ENCODE measurements around the gene TMEM106A.
"Not testable (repeated sequence)": the region's sequence is repeated elsewhere in the genome, so short reads cannot be mapped to it uniquely, and the experiment has no call there.

The TMEM106A gene

DNA sequence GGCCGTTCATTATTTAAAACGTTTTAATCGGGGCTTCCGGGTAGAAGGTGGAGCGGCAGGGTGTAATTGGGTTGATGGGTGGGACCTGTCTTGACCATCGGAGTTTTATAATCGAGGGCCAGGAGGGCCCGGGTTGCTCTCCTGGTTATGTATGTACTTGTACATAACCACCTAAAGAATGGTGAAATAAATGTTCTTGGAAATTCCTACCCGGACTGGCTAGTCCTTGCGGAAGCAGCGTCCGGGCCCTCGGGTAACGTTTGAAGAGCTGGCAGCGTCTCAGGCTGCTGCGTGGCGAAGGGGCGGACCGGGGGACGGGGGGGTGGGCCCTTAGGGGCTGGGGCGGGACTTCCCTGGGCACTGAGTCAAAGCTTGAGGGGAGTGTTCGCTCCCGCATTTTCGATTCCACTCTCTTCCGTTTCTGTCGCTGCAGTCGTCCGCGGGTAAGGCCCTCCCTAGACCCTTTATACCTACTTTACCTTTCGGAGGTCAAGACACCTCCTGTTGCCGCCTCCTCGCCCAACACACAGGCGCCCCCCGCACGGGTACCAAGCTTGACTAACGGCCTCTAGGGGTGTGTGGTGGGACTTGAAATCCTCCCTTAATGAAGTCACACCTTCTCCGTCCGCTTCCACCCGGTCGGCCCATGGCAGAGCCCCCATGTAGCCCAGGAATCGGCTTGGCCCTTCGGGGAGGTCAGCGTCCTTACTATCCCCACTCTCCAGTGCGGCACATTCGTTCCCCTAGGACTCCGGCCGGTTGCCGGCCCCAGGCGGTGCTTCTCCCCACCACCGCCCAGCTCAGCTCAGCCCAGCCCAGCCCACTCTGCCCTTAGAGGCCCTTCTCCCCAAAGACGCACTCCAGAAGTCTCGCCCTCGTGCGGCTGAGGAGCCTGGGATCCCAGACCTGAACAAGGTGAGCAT is at the start of gene TMEM106A:
Gene TMEM106A (plus strand): TSS at position 396 of the 923 bp plus-strand sequence. CDS start 1,167 bp downstream, outside the sequence.
- DNase-seq = peak; percentile 63

DNA sequence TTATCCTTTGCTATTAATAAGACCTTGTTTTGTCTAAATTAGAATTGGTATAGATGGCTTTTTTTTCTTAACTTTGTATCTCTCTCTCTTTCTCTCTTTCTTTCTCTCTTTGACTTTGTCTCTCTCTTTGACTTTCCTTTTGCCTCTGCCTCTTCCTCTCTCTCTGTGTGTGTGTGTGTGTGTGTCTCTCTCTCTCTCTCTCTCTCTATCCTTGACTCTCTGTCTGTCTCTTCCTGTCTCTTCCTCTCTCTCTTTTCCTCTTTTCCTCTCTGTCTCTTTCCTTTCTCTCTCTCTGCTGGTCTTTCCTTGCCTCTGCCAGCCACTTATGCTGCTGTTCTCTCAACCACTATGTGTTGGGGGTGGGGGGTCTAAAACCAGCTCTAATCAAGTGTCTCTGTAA is 45.7 kb upstream of the TMEM106A start:
- not testable (repeated sequence) for DNase-seq

- no peak for DNase-seq
Observed at GRCh38 chr17:43169561-43170139, 42.0 kb upstream of the TMEM106A start.

DNA sequence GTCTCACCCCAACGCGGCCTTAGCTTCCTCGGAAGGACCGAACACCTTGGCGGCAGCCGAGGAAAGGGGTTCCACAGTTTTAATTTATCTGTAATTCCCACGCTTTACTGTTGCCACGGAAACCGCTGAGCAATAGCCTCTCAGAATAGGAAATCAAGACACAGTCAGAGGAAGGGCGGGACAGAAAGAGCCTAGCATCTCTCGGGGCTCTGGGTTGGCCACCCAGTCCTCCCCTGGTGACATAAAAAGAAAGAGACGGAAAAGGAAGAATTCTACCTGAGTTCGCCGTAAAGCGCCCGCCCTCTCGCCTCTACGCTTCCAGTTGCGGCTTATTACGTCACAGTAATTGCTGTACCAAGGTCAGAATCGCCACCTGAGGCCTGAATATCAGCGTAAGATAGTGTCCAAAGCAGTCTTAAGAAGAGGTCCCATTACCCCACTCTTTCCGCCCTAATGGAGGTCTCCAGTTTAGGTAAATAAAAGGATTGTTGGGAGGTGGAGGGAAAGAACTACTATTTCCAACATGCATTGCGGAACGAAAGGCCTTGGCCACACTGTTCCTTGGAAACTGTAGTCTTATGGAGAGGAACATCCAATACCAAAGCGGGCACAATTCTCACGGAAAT is 41.4 kb upstream of the TMEM106A start:
- peak; percentile 79 for DNase-seq

GRCh38 chr17:43170766-43171585 is 40.7 kb upstream of the TMEM106A start, which contains the start of gene NBR1:
Gene NBR1, plus strand, starts transcription at chr17:43171214. Its CDS starts 4,586 bp downstream, at chr17:43175800.
- DNase-seq = peak; percentile 94

DNA sequence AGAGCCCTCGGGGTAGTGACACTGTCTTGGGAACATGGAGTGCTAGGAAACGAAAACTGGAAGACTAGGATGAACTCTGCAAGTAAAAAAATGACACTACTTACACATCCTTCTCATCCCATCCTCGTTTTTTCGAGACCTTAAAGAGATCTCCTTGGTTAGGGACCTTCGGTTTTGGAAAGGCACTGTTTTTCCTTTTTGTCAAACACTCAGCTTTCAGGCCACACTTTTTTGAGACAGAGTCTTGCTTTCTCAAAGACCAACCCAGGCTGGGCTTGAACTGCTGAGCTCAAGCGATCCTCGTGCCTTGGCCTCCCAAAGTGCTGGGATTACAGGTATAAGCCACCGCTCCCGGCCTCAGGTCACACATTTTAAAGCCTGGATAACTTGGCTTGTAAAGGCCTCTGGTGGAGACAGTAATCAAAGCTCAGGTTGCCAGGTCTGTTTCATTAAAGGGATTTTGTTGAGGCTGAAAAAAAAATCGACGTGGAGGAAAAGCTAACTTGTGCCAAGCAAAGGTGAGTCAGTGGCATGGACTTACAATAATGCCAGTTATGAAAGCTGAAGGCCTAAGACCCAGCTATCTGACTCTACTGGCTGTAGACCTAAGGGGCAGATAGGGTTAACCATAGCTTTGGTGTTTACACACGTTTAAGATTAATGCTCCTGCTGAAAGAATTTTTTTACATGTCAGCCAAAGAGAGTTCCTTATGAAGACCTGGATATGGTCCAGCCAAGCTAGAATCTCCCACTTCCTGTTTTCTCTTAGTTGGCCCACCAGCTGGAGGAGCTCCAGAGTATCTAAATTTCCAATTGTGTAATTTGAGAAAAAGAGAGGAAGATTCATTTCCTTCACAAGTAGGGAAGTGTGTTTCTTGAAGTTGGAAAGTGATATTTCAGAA is 39.8 kb upstream of the TMEM106A start:
- no peak for DNase-seq

GRCh38 chr17:43175213-43176118 is 36.2 kb upstream of the TMEM106A start:
- no peak for DNase-seq

- DNase-seq = no peak
Observed at GRCh38 chr17:43176119-43176570, 35.5 kb upstream of the TMEM106A start.

DNA sequence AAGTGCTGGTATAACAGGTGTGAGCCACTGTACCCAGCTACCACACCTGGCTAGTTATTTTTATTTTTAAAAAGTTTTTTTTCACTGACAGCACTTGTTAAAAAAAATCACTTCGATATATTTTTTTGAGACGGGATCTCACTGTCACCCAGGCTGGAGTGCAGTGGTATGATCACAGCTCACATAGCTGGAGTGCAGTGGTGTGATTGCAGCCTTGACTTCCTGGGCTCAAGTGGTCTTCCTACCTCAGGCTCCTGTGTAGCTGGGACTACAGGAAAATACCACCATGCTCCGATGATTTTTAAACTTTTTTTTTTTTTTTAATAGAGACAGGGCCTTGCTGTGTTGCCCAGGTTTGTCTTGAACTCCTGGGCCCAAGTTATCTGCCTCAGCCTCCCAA is 27.8 kb upstream of the TMEM106A start:
- DNase-seq = no peak

GRCh38 chr17:43186656-43187055 is 25.0 kb upstream of the TMEM106A start:
- not testable (repeated sequence) for DNase-seq

DNA sequence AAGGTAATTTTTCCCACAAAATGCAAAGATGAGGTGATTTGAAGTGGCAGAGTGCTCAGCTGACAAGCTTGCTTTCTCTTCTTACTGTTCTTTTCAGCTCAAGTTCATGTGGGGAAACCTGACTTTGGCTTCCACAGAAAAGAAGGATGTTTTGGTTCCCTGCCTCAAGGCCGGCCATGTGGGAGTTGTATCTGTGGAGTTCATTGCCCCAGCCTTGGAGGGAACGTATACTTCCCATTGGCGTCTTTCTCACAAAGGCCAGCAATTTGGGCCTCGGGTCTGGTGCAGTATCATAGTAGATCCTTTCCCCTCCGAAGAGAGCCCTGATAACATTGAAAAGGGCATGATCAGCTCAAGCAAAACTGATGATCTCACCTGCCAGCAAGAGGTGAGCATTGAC is 18.4 kb upstream of the TMEM106A start:
- no peak for DNase-seq

DNA sequence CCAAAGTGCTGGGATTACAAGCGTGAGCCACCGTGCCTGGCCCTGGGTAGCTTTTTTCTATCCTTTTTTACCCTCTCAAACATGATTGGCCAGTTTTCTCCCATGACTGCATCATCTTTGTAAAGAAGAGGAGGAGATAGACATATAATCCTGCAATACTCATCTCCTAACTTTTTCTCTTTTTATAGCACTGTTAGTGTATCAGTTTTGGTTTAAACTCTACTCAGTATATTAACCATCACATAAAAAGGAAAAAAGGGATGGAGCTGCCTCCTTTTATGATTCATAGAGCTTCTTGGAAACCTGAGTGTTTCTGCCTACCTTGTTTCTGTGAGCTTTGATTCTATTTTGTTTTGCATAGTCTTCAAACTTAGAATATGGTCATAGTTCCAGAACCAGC is 12.0 kb upstream of the TMEM106A start:
- DNase-seq = no peak

DNA sequence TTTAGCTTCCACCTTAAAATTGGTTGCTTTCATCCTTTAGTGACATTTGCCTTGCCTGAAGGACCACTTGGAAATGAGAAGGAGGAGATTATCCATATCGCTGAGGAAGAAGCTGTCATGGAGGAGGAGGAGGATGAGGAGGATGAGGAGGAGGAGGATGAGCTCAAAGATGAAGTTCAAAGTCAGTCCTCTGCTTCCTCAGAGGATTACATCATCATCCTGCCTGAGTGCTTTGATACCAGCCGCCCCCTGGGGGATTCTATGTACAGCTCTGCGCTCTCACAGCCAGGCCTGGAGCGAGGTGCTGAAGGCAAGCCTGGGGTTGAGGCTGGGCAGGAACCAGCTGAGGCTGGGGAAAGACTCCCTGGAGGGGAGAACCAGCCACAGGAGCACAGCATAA is 11.5 kb upstream of the TMEM106A start:
- no peak for DNase-seq

GRCh38 chr17:43203013-43203412 is 8.7 kb upstream of the TMEM106A start:
- DNase-seq = not testable (repeated sequence)

GRCh38 chr17:43210576-43210975 is 1.1 kb upstream of the TMEM106A start:
- no peak for DNase-seq

- DNase-seq = no peak
Observed at GRCh38 chr17:43211123-43211479, 574 bp upstream of the TMEM106A start.

DNA sequence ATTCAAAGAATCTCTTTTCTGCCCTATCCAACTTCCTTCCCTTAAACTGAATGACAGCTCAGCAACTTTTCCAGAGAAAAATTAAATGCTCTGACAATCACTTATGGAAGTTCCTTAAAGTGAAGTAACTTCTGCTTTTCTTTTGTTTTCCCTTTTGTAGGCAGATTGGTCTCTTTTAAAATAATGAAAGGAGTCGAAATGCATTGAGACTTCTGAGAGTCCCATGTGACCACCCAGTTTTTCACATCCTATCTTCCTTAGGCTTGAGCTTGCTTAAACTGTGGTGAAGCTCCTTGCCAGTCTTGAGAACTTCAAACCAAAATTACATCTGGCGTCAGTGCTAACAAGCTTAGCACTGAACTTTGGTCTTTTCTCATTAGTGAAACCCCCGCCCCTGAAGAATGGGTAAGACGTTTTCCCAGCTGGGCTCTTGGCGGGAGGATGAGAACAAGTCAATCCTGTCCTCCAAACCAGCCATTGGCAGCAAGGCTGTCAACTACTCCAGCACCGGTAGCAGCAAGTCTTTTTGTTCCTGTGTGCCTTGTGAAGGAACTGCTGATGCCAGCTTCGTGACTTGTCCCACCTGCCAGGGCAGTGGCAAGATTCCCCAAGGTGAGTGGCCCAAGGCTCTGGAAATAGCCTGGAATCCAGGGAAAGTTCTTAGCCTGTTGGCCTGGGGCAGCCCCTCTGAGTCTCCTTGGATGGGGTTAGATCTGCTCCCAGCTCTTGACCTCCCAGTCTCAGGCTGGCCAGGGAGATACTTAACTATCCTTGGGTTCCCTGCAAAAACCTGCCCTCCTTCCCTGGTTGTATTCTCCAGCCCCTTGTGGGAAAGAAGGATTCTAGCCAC is 1.2 kb downstream of the TMEM106A start:
- DNase-seq = no peak

DNA sequence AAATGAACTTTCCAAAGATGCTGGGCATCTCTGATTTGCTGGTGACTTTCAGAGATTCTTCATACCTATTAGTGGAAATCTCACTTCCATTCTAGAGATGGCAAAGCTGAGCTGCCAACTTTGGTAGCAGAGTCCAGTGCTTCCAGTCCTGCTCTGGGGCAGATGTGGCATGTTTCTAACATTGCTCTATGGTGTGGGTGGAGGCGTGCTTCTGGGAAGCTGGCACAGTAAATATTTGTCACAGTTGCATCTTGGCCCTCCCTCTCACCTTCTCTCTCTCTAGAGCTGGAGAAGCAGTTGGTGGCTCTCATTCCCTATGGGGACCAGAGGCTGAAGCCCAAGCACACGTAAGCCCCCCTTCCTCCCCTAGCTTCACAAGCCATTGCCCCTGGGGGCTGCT is 1.9 kb downstream of the TMEM106A start:
- no peak for DNase-seq

- no peak for DNase-seq
Observed at GRCh38 chr17:43215341-43215740, 3.7 kb downstream of the TMEM106A start.

DNA sequence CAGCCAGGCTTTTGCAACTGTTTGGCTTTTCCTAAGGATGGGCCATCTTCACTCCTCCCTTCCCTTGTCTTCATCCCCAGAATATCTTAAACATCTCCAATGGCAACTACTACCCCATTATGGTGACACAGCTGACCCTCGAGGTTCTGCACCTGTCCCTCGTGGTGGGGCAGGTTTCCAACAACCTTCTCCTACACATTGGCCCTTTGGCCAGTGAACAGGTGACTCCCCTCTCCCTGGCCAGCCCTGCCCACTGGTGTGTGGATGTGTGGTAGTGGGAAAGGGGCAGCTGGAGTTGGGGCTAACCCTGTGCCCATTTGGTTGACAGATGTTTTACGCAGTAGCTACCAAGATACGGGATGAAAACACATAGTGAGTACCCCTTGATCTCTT is 4.7 kb downstream of the TMEM106A start:
- DNase-seq = no peak

Measured in activated T-cell treated with anti-CD3 and anti-CD28 coated beads for 4 hours (primary cell).